GF-D8 (cell line): ENCODE results near the gene NHERF1.

Experiments
- DNase-seq: peaks from one replicate; lab custom pipeline; 2025; lab: John Stamatoyannopoulos, UW

Gene NHERF1

DNA sequence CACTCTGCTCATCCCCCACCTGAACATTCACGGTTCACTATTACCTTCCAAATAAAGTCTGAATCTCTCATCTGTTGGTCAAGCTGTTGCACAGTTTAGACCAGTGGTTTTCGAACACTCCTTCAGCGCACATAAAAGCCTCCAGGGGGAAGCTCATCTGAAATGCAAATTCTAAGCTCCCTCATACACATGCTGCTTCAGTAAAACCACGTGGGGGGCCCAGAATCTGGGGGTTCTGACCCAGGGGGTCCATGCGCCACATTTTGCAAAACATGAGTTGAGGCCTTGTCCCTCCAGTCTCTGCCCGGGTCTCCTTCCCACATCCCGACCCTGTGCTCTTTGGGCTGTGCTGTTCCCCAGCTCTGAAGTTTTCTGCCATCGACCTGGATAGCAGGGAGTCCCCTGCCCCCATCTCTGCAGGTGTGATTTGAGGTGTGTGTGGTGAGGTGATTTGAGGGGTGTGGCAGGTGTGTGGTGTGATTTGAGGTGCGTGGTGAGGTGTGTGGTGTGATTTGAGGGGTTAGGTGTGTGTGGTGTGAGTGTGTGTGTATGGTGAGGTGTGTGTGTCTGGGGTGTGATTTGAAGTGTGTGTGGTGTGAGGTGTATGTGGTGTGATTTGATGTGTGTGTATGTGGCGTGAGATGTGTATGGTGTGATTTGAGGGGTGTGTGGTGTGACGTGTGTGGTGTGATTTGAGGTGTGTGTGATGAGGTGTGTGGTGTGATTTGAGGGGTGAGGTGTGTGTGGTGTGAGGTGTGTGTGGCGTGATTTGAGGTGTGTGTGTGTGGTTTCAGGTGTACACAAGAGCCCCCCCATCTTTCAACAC, 16.2 kb upstream of the NHERF1 start:
- DNase-seq, result no peak

DNA sequence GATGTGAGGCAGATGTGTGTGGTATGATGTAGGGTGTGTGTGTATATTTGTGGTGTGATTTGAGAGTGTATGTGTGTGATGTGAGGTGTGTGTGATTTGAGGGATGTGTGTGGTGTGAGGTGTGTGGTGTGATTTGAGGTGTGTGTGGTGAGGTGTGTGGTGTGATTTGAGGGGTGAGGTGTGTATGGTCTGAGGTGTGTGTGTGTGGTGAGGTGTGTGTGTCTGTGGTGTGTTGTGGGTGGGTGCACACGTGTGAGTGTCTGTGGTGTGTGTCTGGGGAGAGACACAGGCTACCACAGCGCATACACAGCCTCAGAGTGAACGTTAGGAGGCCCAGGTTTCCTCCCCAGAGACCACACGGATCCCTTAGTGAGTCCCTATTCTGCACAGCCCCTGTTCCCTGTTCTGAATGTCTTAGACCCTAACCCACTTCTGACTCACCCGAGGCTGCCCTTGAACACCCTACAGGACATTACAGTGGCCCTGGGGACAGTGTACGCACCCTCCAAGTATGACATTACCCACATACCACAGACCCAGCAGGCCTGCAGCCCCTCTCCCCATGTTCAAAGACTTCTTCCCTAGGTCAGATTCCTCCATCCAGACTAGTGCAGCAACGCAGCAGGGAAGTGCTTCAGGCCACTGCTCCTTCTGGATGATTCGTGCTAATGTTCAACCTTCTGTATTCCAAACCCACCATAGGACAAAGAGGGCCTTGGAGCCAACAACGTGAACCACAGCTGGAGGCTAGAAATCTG, 14.9 kb upstream of the NHERF1 start:
- no peak for DNase-seq

- DNase-seq, result no peak
Observed at GRCh38 chr17:74734256-74734655, 14.2 kb upstream of the NHERF1 start.

GRCh38 chr17:74736513-74737298, 11.7 kb upstream of the NHERF1 start, which contains the start of gene RAB37:
Gene RAB37 (plus strand): TSS chr17:74737256. CDS start chr17:74737273, 17 bp downstream.
- peak; percentile 89 for DNase-seq

DNA sequence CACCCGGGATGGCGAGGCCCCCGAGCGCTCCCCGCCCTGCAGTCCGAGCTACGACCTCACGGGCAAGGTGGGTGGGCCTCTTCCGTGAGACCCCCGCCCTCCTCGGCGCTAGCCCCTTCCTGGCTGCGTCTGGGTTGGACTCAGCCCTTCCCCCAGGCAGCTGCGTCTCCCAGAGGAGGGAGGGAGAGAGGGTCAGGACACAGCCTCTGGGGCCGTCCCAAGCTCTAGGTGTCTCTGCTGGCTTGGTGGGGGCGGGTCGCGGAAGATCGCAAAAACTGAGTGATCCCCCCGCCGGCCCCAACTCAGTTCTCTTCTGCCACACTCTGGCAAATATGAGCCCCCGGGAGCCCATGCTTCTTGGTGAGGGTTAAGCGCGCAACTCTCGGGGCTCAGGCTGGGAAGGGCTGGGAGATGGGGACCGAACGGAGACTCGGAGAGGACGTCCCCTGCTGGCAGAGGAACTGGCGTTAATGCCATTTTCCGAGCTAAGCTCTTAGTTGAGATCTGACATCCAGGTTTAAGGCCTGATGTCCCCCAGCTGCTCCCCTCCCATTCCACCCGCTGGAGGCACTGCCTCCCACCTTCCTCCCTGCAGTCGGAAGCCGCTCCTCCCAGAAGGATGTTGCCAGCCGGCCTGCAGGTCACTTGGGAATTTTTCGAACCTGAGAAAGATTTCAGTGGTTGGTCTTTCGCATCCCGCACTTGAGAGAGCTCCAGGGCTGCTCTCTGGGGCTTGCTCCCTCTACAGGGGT, 11.0 kb upstream of the NHERF1 start:
- DNase-seq, result peak; percentile 59

DNA sequence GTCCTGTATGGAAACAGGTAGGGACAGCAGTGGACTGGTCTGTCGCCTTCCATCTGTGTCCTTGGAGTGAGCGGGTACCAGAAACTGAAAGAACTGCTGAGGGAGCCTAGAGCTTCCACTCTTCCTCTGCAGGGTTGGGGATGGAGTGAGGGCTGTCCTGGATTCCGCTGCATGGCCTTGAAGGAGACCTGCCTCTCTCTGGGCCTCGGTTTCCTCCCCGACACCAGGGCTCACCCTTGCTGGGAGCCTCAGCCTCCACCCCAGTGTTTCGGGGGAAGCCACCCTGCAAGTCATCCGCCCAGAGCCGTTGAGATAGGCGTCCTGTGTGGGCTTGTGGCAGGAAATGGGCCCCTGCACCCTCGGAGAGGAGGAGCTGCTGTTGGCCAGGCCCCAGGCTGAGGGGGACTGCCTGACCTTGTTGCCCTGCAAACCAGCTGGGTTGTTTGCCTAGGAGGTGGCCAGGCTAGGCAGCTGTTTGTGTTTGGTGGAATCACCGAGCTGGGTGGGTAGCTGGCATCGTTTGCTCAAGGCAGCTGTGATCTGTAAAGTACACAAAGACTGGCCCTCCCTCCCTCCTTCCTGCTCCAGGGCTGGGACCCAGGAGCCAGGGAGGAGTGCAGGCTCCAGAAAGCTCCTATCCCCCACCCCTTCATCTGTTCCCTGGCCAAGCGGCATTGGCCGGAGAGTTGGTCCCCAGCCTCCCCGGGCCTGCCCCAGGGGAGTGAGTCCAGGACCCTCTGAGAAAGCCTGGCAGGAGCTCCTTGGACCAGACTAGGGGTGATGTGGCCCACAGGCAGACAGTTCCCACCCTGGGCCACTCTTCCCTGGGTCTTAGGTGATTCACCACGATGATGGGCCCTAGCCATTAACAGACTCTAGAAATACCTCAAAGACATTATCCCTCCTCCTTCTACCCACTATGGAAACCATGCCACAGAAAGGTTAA, 10.1 kb upstream of the NHERF1 start:
- peak; percentile 95 for DNase-seq

- no peak for DNase-seq
Observed at GRCh38 chr17:74739227-74739831, 9.1 kb upstream of the NHERF1 start.

- DNase-seq, result no peak
Observed at GRCh38 chr17:74740173-74740572, 8.3 kb upstream of the NHERF1 start.

DNA sequence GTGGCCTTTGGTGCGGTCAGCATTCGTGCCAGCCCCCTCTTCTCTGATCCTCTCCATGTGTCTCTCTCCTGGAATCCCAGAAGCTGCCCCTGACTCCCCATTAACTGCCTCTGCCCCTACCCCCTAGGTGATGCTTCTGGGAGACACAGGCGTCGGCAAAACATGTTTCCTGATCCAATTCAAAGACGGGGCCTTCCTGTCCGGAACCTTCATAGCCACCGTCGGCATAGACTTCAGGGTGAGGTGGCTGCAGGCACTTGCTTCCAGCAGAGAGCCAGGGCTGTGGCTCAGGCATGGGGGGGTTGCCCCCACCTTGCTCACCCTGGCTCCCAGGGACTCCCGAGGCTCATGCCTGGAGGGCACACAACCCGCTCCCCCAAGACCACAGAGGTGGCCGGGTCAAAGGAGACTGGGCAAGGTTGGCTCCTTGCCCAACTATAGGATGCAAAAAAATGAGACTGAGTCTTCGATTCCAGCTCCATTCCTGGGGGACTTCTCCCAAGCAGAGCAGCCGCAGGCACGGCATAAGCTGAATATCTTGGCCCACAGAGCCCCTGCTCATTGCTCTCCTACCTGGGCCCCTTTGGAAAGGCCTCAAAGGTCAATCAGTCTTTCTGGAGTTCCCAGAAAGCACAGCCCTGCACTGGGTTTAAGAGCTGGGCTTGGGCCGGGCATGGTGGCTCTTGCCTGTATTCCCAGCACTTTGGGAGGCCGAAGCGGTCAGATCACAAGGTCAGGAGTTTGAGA, 7.6 kb upstream of the NHERF1 start:
- DNase-seq, result no peak

GRCh38 chr17:74742153-74742515, 6.3 kb upstream of the NHERF1 start:
- DNase-seq, result peak; percentile 83

GRCh38 chr17:74742978-74743545, 5.4 kb upstream of the NHERF1 start:
- DNase-seq, result no peak

GRCh38 chr17:74743755-74744154, 4.7 kb upstream of the NHERF1 start:
- no peak for DNase-seq

- DNase-seq, result no peak
Observed at GRCh38 chr17:74744349-74744713, 4.1 kb upstream of the NHERF1 start.

GRCh38 chr17:74744714-74745547, 3.5 kb upstream of the NHERF1 start:
- no peak for DNase-seq

DNA sequence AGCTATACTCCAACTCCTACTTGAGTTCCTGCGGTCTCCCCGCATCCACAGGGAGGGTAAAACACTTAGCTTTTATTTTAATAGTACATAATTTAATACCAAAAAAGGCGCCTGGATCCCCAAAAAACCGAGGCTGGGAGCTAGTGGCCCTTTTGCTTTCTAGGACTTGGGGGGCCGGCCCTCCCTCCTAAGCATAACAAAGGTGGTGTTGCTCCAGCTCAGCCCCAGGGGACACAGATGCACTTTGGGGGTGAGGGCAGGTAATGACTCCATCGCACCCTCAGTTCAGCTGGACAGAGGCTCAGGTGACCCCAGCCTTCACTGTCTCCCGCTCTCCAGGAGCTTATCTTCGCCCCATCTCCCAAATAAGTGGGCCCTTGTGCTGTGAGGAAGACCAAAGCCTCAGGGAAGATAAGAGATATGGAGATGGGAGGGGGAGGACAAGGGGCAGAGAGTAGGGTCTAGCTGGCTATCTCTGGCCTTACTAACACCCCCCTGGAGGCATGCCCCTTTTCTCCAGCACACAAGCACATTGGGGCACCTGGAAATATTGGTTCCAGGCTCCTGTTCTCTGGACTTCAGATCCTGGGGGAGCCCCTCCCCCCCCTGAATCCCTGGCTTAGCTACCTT, 2.8 kb upstream of the NHERF1 start:
- DNase-seq, result no peak

GRCh38 chr17:74746376-74746775, 2.1 kb upstream of the NHERF1 start:
- DNase-seq, result no peak

DNA sequence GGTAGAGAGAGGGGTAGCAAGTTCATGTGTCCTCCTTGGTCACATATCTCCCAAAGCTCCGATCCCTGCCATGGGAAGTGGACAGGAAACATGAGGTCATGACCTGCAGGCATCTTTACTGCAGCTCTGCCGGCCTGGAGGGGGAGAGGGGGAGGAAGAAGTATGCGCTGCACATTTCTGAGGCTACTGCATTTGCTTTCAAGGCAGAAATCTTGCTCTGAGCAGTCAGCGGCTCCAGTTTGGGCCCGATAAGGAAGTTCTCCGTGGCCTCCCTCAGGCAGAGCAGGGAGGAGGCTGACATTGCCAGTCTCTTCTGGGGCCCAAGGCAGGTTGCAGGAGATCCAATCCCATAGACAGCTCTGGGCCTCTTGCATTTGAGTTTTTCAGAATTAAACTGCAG, 1.5 kb upstream of the NHERF1 start:
- DNase-seq, result peak; percentile 39

DNA sequence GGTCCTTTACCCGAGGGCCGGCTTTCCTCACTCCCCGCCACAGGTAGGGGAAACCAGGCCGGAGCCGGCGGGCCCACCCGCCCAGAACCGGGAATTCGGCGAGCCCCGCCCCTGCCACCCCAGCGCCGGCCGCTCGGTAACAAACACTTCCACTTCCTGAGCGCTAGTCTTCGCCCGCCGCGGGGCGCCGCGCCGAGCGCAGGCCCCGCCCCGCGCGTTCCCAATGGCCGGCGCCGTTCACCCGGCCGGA, 224 bp upstream of the NHERF1 start:
- no peak for DNase-seq
